HUES48 (cell line): ENCODE data around the gene MARK1.

ENCODE experiments used
- H3K27ac ChIP-seq: one replicate; pipeline ENCODE4 v1.7.0; 2013; ENCODE audit warnings: low read depth, low read length, inconsistent platforms
- H3K27me3 ChIP-seq: 2 replicates; pipeline ENCODE4 v1.6.1; 2013; ENCODE audit warnings: mild to moderate bottlenecking, low read length; ENCODE audit not compliant: control insufficient read depth, insufficient read depth
- H3K36me3 ChIP-seq: 2 replicates; pipeline ENCODE4 v1.6.1; 2013; ENCODE audit warnings: low read length; ENCODE audit not compliant: control insufficient read depth, insufficient read depth
- H3K4me1 ChIP-seq: 2 replicates; pipeline ENCODE4 v1.6.1; 2013; ENCODE audit warnings: mild to moderate bottlenecking, low read length; ENCODE audit not compliant: control insufficient read depth, insufficient read depth
- H3K4me3 ChIP-seq: 2 replicates; pipeline ENCODE4 v1.5.1; 2013; ENCODE audit warnings: mild to moderate bottlenecking, low read depth, low read length
- H3K9ac ChIP-seq: 2 replicates; pipeline ENCODE4 v1.6.1; 2013; ENCODE audit warnings: mild to moderate bottlenecking, low read depth, low read length, moderate library complexity
- H3K9me3 ChIP-seq: 2 replicates; pipeline ENCODE4 v1.6.1; 2013; ENCODE audit warnings: low read length; ENCODE audit not compliant: control insufficient read depth, insufficient read depth

MARK1 gene

DNA sequence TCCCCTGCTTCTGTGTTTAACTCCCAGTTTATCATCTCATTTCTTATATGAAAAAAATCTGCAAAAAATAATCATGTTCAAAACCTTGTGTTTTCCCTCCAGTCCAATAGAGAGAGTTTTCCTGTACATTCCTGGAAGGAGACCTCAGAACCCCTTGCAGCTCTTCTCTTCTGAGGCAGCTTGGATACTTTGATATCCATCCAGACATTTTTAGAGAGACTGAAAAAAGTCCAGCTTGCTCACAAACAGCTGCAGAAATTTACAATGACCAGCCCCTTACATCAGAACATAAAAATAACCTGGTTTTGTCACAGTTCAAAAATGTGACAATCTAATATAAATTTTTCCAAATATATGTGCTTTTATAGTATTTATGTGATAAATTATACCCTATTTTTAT is 88.9 kb downstream of the MARK1 start:
- peaks cover 25% of the 10 kb centered on the region for H3K36me3 ChIP-seq
- peaks cover 11% of the 10 kb centered on the region for H3K4me1 ChIP-seq
- H3K9me3 ChIP-seq, result no peaks in the 10 kb centered on the region
- no peak overlapping the region for H3K4me3 ChIP-seq
- H3K9ac ChIP-seq, result no peak overlapping the region
- no peak overlapping the region for H3K27ac ChIP-seq
- H3K27me3 ChIP-seq, result no peaks in the 10 kb centered on the region

DNA sequence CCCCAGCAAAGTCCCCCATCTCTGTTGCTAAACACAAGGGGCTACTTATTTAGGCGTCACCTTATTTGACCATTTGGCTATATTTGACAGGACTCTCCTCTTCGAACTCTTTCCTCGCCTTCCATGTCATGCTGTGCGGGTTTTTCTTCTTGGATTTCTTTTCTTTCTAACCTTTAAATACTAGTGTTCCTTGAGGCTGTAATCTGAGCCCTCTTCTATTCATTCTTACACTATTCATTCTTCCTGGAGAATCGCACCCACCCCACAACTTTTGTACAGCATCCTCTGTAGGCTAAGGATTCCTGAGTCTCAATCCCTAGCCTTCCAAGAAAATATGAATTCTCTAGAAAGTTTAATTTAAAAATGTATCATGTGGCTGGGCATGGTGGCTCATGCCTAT is 100.5 kb downstream of the MARK1 start:
- H3K36me3 ChIP-seq, result peaks cover 8% of the 10 kb centered on the region; the same call in 1 of the 2 replicates
- no peak overlapping the region for H3K9ac ChIP-seq
- peaks cover 17% of the 10 kb centered on the region for H3K4me1 ChIP-seq
- no peaks in the 10 kb centered on the region for H3K9me3 ChIP-seq
- no peaks in the 10 kb centered on the region for H3K27me3 ChIP-seq
- H3K4me3 ChIP-seq, result no peak overlapping the region
- no peak overlapping the region for H3K27ac ChIP-seq

DNA sequence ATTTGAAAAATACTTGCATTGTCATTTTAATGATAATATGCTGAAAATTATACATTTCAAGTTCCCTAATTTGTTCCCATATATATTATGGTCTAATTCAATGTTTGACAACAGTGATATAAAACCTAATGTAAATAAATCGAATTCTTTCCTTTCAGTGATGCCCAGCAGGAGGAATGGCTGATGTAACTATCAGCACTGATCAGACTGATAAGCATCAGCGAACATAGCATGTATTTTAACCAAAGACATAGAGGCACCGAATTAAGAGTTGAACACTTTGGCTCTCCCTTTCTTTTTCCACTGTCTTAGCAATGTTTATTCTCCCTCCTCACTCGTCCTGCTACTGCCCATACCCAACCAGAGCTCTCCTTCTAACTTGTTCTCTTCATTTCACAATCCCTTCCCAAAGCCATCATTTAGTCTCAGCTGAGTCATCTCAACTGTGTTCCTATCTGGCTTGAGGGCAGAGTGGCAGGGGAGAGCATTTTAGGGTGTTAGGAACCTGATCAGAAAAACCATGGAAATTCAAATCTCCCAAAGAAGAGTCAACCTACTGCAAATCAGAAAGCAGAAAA is 103.4 kb downstream of the MARK1 start:
- Histone ChIP-seq H3K9ac (no peak overlapping the region), H3K4me3 (no peak overlapping the region), H3K9me3 (no peaks in the 10 kb centered on the region), H3K27ac (peak overlapping the region; percentile 48), H3K4me1 (peaks cover 17% of the 10 kb centered on the region), H3K27me3 (no peaks in the 10 kb centered on the region), H3K36me3 (peaks cover 18% of the 10 kb centered on the region)

DNA sequence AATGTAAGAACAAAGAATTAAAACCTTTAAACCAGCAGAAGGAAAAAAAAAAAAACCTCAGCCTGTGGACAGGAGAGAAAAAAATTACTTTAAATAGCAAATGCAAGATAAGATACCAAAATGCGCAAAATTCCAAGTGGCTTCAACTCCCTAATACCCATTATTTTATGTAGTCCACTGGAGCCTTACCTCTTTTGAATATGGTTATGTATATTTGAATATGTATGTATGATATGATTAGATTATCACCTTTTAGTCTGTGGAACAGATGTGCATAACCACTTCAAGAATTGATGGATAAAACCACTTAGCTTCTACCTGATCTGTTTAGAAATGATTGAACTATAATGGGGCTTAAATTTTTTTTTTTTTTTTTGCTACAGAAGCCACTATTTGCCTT is 109.8 kb downstream of the MARK1 start:
- Histone ChIP-seq H3K4me3 (no peak overlapping the region), H3K4me1 (no peaks in the 10 kb centered on the region), H3K27ac (no peak overlapping the region), H3K27me3 (no peaks in the 10 kb centered on the region), H3K9ac (no peak overlapping the region), H3K36me3 (peaks cover 66% of the 10 kb centered on the region), H3K9me3 (no peaks in the 10 kb centered on the region)

DNA sequence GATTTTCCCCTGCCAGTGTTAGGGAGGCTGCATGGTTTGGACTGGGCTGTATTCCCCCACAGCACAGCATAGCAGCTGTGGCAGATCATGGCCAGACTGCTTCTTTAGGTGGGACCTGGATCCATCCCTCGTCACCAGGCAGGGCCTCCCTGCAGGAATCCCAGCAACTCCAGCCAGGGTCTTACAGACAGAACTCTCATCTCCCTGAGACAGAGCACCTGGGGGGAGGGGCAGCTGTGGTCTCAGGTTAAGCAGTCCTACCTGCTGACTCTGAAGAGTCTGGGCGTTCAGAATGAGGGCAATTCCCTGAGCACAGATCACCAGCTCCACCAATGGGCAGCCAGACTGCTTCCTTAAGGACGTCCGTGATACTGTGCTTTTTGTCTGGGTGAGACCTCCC is 114.3 kb downstream of the MARK1 start:
- H3K4me1 ChIP-seq, result no peaks in the 10 kb centered on the region
- H3K27me3 ChIP-seq, result no peaks in the 10 kb centered on the region
- no peak overlapping the region for H3K27ac ChIP-seq
- no peaks in the 10 kb centered on the region for H3K9me3 ChIP-seq
- no peak overlapping the region for H3K4me3 ChIP-seq
- peaks cover 45% of the 10 kb centered on the region for H3K36me3 ChIP-seq
- no peak overlapping the region for H3K9ac ChIP-seq

DNA sequence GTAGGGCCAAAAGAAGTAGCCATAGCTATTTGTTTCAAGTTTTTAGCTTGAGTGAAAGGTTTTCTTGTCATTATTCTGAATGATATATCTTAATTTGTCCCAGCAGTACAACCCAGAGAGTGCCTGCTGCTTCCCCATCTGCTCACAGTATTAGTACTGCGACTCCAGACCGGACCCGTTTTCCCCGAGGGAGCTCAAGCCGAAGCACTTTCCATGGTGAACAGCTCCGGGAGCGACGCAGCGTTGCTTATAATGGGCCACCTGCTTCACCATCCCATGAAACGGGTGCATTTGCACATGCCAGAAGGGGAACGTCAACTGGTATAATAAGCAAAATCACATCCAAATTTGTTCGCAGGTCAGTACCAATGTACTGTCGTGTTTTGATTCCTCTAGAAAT is 125.1 kb downstream of the MARK1 start:
- no peak overlapping the region for H3K27ac ChIP-seq
- H3K9ac ChIP-seq, result no peak overlapping the region
- H3K9me3 ChIP-seq, result no peaks in the 10 kb centered on the region
- H3K4me3 ChIP-seq, result no peak overlapping the region
- peaks cover 76% of the 10 kb centered on the region for H3K36me3 ChIP-seq
- no peaks in the 10 kb centered on the region for H3K27me3 ChIP-seq
- no peaks in the 10 kb centered on the region for H3K4me1 ChIP-seq

DNA sequence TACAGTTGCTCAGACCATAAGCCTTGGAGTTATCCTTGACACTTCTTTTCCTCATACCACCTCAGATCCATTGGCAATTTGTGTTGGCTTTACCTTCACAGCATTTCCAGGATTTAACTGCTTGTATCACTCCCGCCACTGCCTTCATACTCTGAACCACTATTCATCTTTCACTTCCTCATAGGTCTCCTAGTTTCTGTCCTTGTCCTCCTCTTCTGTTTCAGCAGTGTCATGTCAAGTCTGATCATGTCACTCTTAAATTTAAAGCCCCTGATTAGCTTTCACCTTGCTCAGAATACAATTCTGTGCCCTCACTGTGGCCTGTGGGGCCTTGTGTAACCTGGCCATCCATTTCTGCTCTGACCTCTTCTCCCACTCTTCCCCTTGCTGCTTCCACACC is 127.6 kb downstream of the MARK1 start:
- no peak overlapping the region for H3K4me3 ChIP-seq
- H3K36me3 ChIP-seq, result peaks cover 70% of the 10 kb centered on the region
- no peaks in the 10 kb centered on the region for H3K27me3 ChIP-seq
- no peaks in the 10 kb centered on the region for H3K4me1 ChIP-seq
- H3K9ac ChIP-seq, result no peak overlapping the region
- H3K27ac ChIP-seq, result no peak overlapping the region
- H3K9me3 ChIP-seq, result no peaks in the 10 kb centered on the region

DNA sequence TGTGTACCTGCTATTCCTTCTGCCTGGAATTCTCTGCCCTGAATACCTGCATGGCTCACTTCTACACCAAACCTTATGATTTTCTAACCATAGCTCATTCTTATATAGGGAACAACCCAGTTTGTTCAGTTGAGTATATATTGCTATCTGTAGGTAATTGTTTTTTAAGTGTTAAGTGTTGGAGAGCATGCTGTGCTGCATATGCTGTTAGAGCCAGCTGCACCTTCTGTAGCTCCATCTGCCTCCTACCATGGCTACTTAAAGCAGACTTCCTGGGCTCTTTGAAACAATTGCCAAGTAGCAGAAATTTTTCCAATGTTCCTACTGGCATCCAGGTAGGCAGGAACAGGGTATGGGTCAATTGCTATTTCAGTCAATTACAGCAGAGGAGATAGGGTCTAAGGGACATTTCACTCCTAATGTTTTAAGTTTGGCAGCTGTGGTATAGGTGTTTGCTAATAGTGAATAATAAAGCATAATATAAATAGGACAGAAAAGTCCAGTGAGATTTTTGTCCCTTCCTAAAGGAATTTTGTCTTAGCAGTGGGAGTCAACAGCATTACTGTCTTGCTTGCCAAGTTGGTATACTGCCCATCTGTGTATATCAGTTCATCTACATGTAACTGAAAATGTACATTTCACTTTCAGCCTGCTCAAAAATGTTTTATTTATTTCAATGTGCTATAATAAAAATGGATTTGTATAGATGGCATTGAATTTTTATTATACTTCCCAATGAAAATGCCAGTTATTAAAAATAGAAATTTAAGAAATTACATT is 128.2 kb downstream of the MARK1 start:
- Histone ChIP-seq H3K27me3 (no peaks in the 10 kb centered on the region), H3K36me3 (peaks cover 64% of the 10 kb centered on the region), H3K27ac (no peak overlapping the region), H3K4me3 (no peak overlapping the region), H3K4me1 (no peaks in the 10 kb centered on the region), H3K9ac (no peak overlapping the region), H3K9me3 (no peaks in the 10 kb centered on the region)

DNA sequence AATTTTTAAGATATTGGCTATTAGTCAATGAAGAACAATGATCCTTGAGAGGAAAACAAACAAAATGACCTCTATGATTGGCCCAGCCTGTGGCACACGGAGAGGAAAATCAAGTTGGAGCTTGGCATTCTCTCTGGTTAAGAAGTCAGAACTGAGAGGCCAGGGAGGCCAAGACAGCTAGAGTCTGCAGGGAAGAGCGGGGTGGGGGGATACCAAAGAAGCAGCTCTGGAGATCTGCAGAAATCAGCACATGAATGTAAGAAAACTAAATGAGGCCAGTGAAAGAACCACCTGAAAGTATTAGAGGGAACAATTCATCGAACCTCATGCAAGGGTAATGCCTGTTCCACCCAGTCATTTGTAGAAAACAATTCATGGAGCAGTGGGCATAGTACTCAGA is 138.4 kb downstream of the MARK1 start:
- Histone ChIP-seq H3K9me3 (no peaks in the 10 kb centered on the region), H3K4me1 (no peaks in the 10 kb centered on the region), H3K4me3 (no peak overlapping the region), H3K36me3 (peaks cover 14% of the 10 kb centered on the region; the same call in 1 of the 2 replicates), H3K27ac (no peak overlapping the region), H3K9ac (no peak overlapping the region), H3K27me3 (no peaks in the 10 kb centered on the region)

DNA sequence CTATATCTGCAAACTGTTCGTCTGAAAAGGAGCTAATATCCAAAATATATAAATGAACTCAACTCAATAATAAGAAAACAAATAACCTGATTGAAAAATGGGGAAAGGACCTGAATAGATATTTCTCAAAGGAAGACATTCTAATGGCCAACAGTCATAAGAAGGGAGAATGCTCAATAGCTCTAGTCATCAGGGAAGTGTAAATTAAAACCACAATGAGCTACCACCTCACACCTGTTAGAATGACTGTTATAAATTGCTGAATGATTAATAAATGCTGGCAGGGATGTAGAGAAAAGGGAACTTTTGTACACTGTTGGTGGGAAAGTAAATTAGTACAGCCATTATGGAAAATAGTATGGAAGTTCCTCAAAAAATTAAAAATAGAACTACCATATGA is 141.1 kb downstream of the MARK1 start:
- H3K4me3 ChIP-seq, result no peak overlapping the region
- H3K4me1 ChIP-seq, result no peaks in the 10 kb centered on the region
- H3K36me3 ChIP-seq, result no peaks in the 10 kb centered on the region
- H3K9me3 ChIP-seq, result no peaks in the 10 kb centered on the region
- no peak overlapping the region for H3K9ac ChIP-seq
- no peak overlapping the region for H3K27ac ChIP-seq
- no peaks in the 10 kb centered on the region for H3K27me3 ChIP-seq

DNA sequence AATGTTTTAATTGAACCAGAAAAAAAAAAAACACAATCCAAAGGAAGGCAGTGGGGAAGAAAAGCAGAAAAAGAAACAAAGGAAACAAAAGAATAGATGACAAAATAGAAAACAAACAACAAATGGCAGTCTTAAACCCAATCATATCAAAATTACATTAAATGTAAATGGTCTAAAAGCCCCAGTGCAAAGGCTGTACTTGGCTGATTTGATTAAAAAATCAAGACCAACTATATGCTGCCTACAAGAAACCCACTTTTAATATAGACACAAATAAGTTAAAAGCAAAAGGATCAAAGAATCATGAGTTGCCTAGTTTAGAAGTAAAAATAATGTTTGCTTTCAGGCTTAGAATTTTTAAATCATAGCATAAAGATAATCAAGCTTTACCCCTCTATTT is 142.4 kb downstream of the MARK1 start:
- no peaks in the 10 kb centered on the region for H3K36me3 ChIP-seq
- no peaks in the 10 kb centered on the region for H3K9me3 ChIP-seq
- H3K4me1 ChIP-seq, result no peaks in the 10 kb centered on the region
- H3K4me3 ChIP-seq, result no peak overlapping the region
- no peaks in the 10 kb centered on the region for H3K27me3 ChIP-seq
- no peak overlapping the region for H3K27ac ChIP-seq
- no peak overlapping the region for H3K9ac ChIP-seq
